ENCODE measurements around the gene EGFL6. TPM values are rescaled to one million over a fixed set of nuclear protein-coding genes. Genes with fewer than 3 reads are reported as not detected.

EGFL6 gene
- total RNA-seq, 6 donors from 2014 or later: 2.1 to 9.9 (median 6.8) TPM

GRCh38 chrX:13545726-13546125, 23.7 kb upstream of the EGFL6 start:
- no peak for TF ChIP-seq POLR2AphosphoS5 (IDR thresholded peaks at IDR 0.05)
- TF ChIP-seq EP300 (IDR thresholded peaks at IDR 0.05): no peak
- TF ChIP-seq, protein P1, sequence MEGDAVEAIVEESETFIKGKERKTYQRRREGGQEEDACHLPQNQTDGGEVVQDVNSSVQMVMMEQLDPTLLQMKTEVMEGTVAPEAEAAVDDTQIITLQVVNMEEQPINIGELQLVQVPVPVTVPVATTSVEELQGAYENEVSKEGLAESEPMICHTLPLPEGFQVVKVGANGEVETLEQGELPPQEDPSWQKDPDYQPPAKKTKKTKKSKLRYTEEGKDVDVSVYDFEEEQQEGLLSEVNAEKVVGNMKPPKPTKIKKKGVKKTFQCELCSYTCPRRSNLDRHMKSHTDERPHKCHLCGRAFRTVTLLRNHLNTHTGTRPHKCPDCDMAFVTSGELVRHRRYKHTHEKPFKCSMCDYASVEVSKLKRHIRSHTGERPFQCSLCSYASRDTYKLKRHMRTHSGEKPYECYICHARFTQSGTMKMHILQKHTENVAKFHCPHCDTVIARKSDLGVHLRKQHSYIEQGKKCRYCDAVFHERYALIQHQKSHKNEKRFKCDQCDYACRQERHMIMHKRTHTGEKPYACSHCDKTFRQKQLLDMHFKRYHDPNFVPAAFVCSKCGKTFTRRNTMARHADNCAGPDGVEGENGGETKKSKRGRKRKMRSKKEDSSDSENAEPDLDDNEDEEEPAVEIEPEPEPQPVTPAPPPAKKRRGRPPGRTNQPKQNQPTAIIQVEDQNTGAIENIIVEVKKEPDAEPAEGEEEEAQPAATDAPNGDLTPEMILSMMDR (IDR thresholded peaks at IDR 0.05): no peak
- no peak for TF ChIP-seq POLR2A (IDR thresholded peaks at IDR 0.05)
- WGBS, 2 donors: 68 to 72% methylated on average over 2 of the region's 2 CpGs

DNA sequence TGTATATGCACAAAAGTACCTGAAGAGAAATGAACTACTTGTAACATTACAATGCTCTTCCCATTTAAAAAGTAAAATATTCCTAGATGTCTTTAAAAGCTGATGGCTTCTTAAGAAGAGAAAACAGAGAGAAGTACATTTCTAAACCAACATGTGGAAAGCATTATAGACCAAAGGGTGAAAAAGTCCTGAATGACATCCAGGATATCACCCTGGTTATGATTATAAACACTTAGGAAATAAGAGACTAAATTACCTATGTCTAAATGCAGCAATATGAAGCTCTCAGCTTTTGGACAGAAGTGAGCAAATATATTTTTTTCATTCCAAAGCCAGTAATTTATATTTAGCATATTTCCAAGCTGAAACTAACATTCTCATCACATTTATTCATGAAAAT, 21.7 kb upstream of the EGFL6 start:
- Histone ChIP-seq H3K4me1 (no peaks in the 10 kb centered on the region), H3K4me3 (no peak overlapping the region), H3K36me3 (no peaks in the 10 kb centered on the region), H3K27ac (no peak overlapping the region), H3K9me3 (no peaks in the 10 kb centered on the region), H3K27me3 (no peaks in the 10 kb centered on the region)
- DNase-seq (no peak), ATAC-seq (ENCODE audit: low FRiP score in 2 of 2) (no peak)
- TF ChIP-seq, protein P1 (IDR thresholded peaks at IDR 0.05): no peak
- TF ChIP-seq POLR2AphosphoS5 (IDR thresholded peaks at IDR 0.05): no peak
- no peak for TF ChIP-seq EP300 (IDR thresholded peaks at IDR 0.05)
- no peak for TF ChIP-seq POLR2A (IDR thresholded peaks at IDR 0.05)

More at GRCh38 chrX:13545726-13546125, 23.7 kb upstream of the EGFL6 start:
- no peaks in the 10 kb centered on the region for H3K27me3 ChIP-seq
- H3K36me3 ChIP-seq: no peaks in the 10 kb centered on the region
- DNase-seq (no peak), ATAC-seq (ENCODE audit: low FRiP score in 2 of 2) (no peak)
- H3K4me1 ChIP-seq: no peaks in the 10 kb centered on the region
- H3K9me3 ChIP-seq: no peaks in the 10 kb centered on the region
- no peak overlapping the region for H3K4me3 ChIP-seq
- H3K27ac ChIP-seq: no peak overlapping the region

DNA sequence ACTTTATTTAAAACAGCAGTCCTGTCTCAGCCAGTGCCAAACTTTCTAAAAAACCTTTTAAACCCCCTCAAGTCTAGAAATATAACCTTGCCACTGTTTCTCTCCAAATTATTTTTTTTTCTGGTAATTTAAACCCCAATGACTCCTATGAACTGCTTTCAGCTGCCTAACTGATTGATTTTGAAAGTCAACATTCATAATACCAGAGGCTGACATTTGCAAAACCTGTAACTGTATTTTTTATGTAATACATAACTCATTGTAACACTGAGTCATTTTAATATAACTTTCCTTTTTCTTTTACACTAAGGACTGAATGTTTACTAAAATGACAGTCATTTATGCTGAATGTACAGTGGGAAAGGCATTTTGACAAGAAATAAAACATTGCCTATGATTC, 19.1 kb upstream of the EGFL6 start:
- ATAC-seq (ENCODE audit: low FRiP score in 2 of 2): no peak
- no peak for TF ChIP-seq POLR2A (IDR thresholded peaks at IDR 0.05)
- TF ChIP-seq, protein P1 (IDR thresholded peaks at IDR 0.05): no peak
- TF ChIP-seq EP300 (IDR thresholded peaks at IDR 0.05): no peak
- no peaks in the 10 kb centered on the region for H3K9me3 ChIP-seq
- no peaks in the 10 kb centered on the region for H3K4me1 ChIP-seq
- H3K36me3 ChIP-seq: no peaks in the 10 kb centered on the region
- no peak for DNase-seq
- no peak overlapping the region for H3K4me3 ChIP-seq
- no peaks in the 10 kb centered on the region for H3K27me3 ChIP-seq
- H3K27ac ChIP-seq: no peak overlapping the region

- H3K4me3 ChIP-seq: no peak overlapping the region
- no peak for ATAC-seq (ENCODE audit: low FRiP score in 2 of 2)
- no peak overlapping the region for H3K27ac ChIP-seq
- DNase-seq: no peak
- TF ChIP-seq EP300 (IDR thresholded peaks at IDR 0.05) (no peak), POLR2AphosphoS5 (IDR thresholded peaks at IDR 0.05) (no peak), POLR2A (IDR thresholded peaks at IDR 0.05) (no peak)
- TF ChIP-seq, protein P1 (IDR thresholded peaks at IDR 0.05): no peak
- 90 to 100% methylated on average over 3 of the region's 3 CpGs for WGBS, 2 donors
- H3K4me1 ChIP-seq: no peaks in the 10 kb centered on the region
- H3K27me3 ChIP-seq: no peaks in the 10 kb centered on the region
- H3K36me3 ChIP-seq: no peaks in the 10 kb centered on the region
- H3K9me3 ChIP-seq: no peaks in the 10 kb centered on the region
These were observed 17.8 kb upstream of the EGFL6 start for GRCh38 chrX:13551610-13552009.

DNA sequence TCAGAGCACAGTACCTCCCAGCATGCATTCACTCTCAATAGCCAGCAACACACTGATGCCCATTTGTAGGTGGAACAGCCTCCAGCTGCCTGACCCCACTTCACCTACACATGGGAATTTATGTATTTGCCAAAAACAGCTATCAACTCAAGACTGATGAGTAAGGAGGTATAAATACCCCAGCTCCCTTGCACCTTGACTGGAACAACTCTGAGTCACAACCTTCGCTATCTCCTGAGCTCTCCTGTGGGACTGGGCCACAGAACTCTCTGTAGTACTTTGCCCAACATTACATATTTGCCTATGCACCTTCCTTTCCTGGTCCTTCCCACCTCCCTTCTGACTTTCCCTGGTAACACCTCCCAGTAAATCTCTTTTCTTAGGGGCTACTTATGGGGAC, 16.5 kb upstream of the EGFL6 start:
- no peak overlapping the region for H3K27ac ChIP-seq
- WGBS, 2 donors: 71 to 88% methylated on average over 1 of the region's 1 CpG
- ATAC-seq (ENCODE audit: low FRiP score in 2 of 2) (no peak), DNase-seq (no peak)
- H3K36me3 ChIP-seq: no peaks in the 10 kb centered on the region
- no peaks in the 10 kb centered on the region for H3K4me1 ChIP-seq
- TF ChIP-seq, protein P1 (IDR thresholded peaks at IDR 0.05): no peak
- no peak for TF ChIP-seq POLR2A (IDR thresholded peaks at IDR 0.05)
- no peak for TF ChIP-seq EP300 (IDR thresholded peaks at IDR 0.05)
- TF ChIP-seq POLR2AphosphoS5 (IDR thresholded peaks at IDR 0.05): no peak
- H3K27me3 ChIP-seq: no peaks in the 10 kb centered on the region
- no peak overlapping the region for H3K4me3 ChIP-seq
- H3K9me3 ChIP-seq: no peaks in the 10 kb centered on the region

Data from upper lobe of left lung (tissue), 6 donors.